GM19240 (cell line): Measurements from ENCODE around the gene DTD1.

Source experiments
- DNase-seq: peaks from one replicate; pipeline ENCODE4 v3.0.0; 2011; ENCODE audit warnings: low spot score; ENCODE audit not compliant: insufficient read length

The DTD1 gene

GRCh38 chr20:18614244-18614643, 26.4 kb downstream of the DTD1 start:
- no peak for DNase-seq

GRCh38 chr20:18615020-18615650, 27.3 kb downstream of the DTD1 start:
- DNase-seq: no peak

GRCh38 chr20:18621004-18621403, 33.1 kb downstream of the DTD1 start:
- DNase-seq: no peak

GRCh38 chr20:18623156-18623910, 35.5 kb downstream of the DTD1 start:
- DNase-seq: no peak

GRCh38 chr20:18624948-18625347, 37.1 kb downstream of the DTD1 start:
- DNase-seq: no peak

- DNase-seq: no peak
Observed at GRCh38 chr20:18625907-18626655, 38.2 kb downstream of the DTD1 start.

- no peak for DNase-seq
Observed at GRCh38 chr20:18628330-18628920, 40.6 kb downstream of the DTD1 start.

GRCh38 chr20:18632196-18632789, 44.4 kb downstream of the DTD1 start:
- peak; percentile 33 for DNase-seq

- no peak for DNase-seq
Observed at GRCh38 chr20:18633411-18633810, 45.6 kb downstream of the DTD1 start.

GRCh38 chr20:18634501-18634900, 46.6 kb downstream of the DTD1 start:
- DNase-seq: no peak

GRCh38 chr20:18635380-18635779, 47.5 kb downstream of the DTD1 start:
- DNase-seq: no peak

- no peak for DNase-seq
Observed at GRCh38 chr20:18637224-18637623, 49.4 kb downstream of the DTD1 start.

- no peak for DNase-seq
Observed at GRCh38 chr20:18638768-18639167, 50.9 kb downstream of the DTD1 start.

- no peak for DNase-seq
Observed at GRCh38 chr20:18639501-18639979, 51.7 kb downstream of the DTD1 start.

- DNase-seq: no peak
Observed at GRCh38 chr20:18645196-18645745, 57.4 kb downstream of the DTD1 start.

- DNase-seq: no peak
Observed at GRCh38 chr20:18645851-18646250, 58.0 kb downstream of the DTD1 start.

GRCh38 chr20:18647777-18648176, 59.9 kb downstream of the DTD1 start:
- no peak for DNase-seq

GRCh38 chr20:18650224-18650623, 62.4 kb downstream of the DTD1 start:
- no peak for DNase-seq

- no peak for DNase-seq
Observed at GRCh38 chr20:18653736-18654447, 66.0 kb downstream of the DTD1 start.

- no peak for DNase-seq
Observed at GRCh38 chr20:18654448-18654773, 66.6 kb downstream of the DTD1 start.

- no peak for DNase-seq
Observed at GRCh38 chr20:18657575-18657974, 69.7 kb downstream of the DTD1 start.
